Skeletal muscle satellite cell (primary cell): ENCODE measurements around the gene RIMS3.

Source experiments
- H3K27me3 ChIP-seq: 2 replicates; pipeline ENCODE4 v1.7.0; 2013; ENCODE audit warnings: low read length; ENCODE audit not compliant: control insufficient read depth, insufficient read depth
- H3K36me3 ChIP-seq: 2 replicates; pipeline ENCODE4 v1.7.0; 2013; ENCODE audit warnings: mild to moderate bottlenecking, control low read depth, low read length; ENCODE audit not compliant: insufficient read depth
- H3K4me1 ChIP-seq: 2 replicates; pipeline ENCODE4 v1.7.0; 2013; ENCODE audit warnings: low read length; ENCODE audit not compliant: control insufficient read depth, insufficient read depth
- H3K4me2 ChIP-seq: 2 replicates; pipeline ENCODE4 v1.7.0; 2013; ENCODE audit warnings: mild to moderate bottlenecking, low read length
- H3K4me3 ChIP-seq: 2 replicates; pipeline ENCODE4 v1.7.0; 2013; ENCODE audit warnings: low read length
- H3K9ac ChIP-seq: 2 replicates; pipeline ENCODE4 v1.7.0; 2013; ENCODE audit warnings: mild to moderate bottlenecking, low read depth, low read length, moderate library complexity
- H3K9me3 ChIP-seq: replicated peaks from 2 replicates; pipeline ENCODE4 v1.7.0; 2013; ENCODE audit warnings: mild to moderate bottlenecking, control low read depth, low read length

Gene RIMS3

GRCh38 chr1:40649592-40649930 lies 15.9 kb downstream of the RIMS3 start:
- no peaks in the 10 kb centered on the region for H3K9me3 ChIP-seq
- no peak overlapping the region for H3K4me2 ChIP-seq
- H3K36me3 ChIP-seq: no peaks in the 10 kb centered on the region
- no peaks in the 10 kb centered on the region for H3K4me1 ChIP-seq
- H3K9ac ChIP-seq: no peak overlapping the region
- H3K27me3 ChIP-seq: peaks cover 49% of the 10 kb centered on the region
- no peak overlapping the region for H3K4me3 ChIP-seq

DNA sequence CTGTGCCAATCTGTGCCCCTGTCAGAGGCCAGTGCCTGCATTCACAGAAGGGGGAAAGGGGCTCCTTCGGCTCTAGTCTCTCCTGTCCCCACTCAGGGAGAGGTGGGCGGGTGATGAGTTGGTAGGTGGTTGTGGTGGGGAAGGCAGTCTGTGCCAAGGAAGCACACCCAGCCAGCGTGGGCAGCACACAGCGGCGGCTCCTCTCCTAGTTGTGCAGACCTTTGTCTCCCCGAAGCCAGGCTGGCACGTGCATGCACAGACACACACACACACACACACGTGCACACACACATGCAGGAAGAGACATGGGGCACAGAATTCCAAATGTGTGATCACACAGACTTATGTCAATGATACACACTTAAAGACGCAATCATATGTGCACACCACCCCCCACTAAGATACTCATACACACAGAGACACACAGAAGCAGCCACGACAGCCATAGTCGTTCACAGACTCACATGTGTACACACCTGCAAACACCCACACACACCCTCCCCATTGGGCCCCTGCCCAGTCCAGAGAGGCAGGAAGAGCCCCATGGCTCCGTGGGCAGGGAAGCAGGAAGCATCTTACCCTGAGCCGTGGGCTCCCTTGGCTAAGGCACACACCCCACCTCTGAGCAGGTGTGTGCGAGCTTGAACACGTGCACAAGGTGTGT lies 16.4 kb downstream of the RIMS3 start:
- no peak overlapping the region for H3K9ac ChIP-seq
- H3K36me3 ChIP-seq: no peaks in the 10 kb centered on the region
- peaks cover 46% of the 10 kb centered on the region for H3K27me3 ChIP-seq
- no peaks in the 10 kb centered on the region for H3K9me3 ChIP-seq
- no peaks in the 10 kb centered on the region for H3K4me1 ChIP-seq
- H3K4me2 ChIP-seq: no peak overlapping the region
- no peak overlapping the region for H3K4me3 ChIP-seq

DNA sequence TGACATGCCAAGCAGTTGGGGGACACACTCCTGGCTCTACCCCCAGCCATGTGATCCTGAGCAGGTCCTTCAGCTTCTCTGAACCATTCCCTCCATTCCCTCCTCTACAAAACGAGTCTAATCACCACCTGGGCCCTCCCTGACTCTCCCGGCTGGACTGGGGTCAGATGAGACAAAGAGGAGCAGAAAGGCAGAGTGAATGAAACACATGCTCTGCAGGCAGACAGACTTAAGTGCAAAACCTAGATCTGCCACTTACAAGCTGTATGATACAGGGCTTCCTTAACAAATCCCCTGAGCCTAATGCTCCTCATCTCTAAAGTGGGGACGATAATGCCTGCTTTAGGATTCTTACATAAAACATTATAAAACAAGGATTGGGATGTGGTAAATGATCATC lies 17.3 kb downstream of the RIMS3 start:
- H3K9me3 ChIP-seq: no peaks in the 10 kb centered on the region
- H3K4me1 ChIP-seq: no peaks in the 10 kb centered on the region
- H3K4me3 ChIP-seq: no peak overlapping the region
- no peak overlapping the region for H3K4me2 ChIP-seq
- peaks cover 39% of the 10 kb centered on the region for H3K27me3 ChIP-seq
- H3K36me3 ChIP-seq: no peaks in the 10 kb centered on the region
- H3K9ac ChIP-seq: no peak overlapping the region

GRCh38 chr1:40646315-40646714 lies 19.2 kb downstream of the RIMS3 start:
- no peaks in the 10 kb centered on the region for H3K4me1 ChIP-seq
- no peak overlapping the region for H3K9ac ChIP-seq
- H3K9me3 ChIP-seq: no peaks in the 10 kb centered on the region
- no peak overlapping the region for H3K4me3 ChIP-seq
- no peaks in the 10 kb centered on the region for H3K36me3 ChIP-seq
- H3K27me3 ChIP-seq: peaks cover 26% of the 10 kb centered on the region
- no peak overlapping the region for H3K4me2 ChIP-seq

GRCh38 chr1:40645118-40645680 lies 20.3 kb downstream of the RIMS3 start:
- no peak overlapping the region for H3K4me3 ChIP-seq
- H3K27me3 ChIP-seq: peaks cover 26% of the 10 kb centered on the region
- no peaks in the 10 kb centered on the region for H3K36me3 ChIP-seq
- H3K4me2 ChIP-seq: no peak overlapping the region
- no peaks in the 10 kb centered on the region for H3K9me3 ChIP-seq
- no peak overlapping the region for H3K9ac ChIP-seq
- H3K4me1 ChIP-seq: no peaks in the 10 kb centered on the region

DNA sequence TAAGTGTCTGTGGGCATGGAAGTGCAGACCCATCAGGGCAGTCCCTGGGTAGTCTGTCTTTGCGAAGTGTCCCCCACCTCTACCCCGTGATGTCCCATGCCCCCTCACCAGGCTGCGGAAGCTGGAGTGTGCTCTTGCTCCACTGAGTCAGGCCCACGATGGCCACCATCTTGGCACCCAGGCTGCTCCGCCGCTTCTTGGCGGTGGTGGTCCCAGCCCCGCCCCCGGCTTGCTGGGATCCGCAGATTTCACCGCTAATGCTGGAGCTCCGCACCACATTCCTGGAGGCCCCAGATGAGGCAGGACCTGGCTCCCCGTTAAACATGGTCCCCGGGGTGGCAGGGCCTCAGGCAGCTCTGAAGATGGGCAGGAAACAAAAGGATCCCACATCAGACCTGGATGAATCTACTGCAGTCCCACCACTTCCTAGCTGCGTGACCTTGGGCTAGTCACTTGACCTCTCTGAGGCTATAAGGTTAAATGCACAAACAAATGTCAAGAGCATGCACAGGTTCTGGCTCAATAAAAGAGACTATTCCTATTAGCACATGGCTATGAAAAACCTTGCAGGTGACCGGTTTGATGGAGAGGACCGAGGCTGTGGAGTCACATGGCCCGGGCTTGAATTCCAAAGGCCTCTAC lies 23.8 kb downstream of the RIMS3 start:
- Histone ChIP-seq H3K36me3 (no peaks in the 10 kb centered on the region), H3K4me2 (no peak overlapping the region), H3K27me3 (peaks cover 28% of the 10 kb centered on the region), H3K9me3 (no peaks in the 10 kb centered on the region), H3K4me3 (no peak overlapping the region), H3K9ac (no peak overlapping the region), H3K4me1 (no peaks in the 10 kb centered on the region)

DNA sequence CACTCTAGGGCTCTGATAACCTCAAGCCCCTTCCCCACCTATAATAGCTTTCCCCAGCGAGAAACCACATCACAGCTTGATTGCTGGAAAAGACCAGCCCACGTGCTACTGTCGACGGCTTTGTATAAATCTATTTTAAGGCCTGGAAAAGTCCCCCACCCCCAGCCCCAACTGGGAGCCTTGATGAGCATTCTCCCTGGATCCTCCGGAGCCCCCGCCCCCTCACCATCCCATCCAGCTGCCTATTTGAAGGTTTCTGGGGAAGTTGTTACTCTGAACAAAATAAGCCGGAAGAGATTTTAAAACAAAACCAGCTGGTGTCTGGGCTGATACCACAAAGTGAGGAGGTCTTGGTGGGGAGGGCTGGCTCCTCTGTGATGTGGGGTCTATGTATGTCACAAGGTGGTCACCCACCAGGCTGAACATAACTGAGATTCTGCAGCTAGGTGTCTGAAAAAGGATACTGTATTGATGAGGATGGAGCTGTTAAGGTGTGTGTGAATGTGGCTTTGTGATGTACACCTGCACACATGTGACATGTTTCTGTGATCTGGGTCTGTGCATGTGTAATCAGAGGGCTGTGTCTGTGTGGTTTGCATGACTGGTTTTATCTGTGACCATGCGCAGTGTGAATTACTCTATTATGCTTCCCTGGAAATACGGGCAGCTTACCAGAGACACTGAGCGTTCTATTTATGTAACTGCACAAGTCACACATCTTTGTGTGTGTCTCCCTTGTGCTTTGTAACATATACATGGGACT lies 25.0 kb downstream of the RIMS3 start:
- peaks cover 32% of the 10 kb centered on the region for H3K27me3 ChIP-seq
- no peaks in the 10 kb centered on the region for H3K36me3 ChIP-seq
- no peak overlapping the region for H3K4me3 ChIP-seq
- no peaks in the 10 kb centered on the region for H3K9me3 ChIP-seq
- H3K9ac ChIP-seq: no peak overlapping the region
- H3K4me1 ChIP-seq: no peaks in the 10 kb centered on the region
- no peak overlapping the region for H3K4me2 ChIP-seq

DNA sequence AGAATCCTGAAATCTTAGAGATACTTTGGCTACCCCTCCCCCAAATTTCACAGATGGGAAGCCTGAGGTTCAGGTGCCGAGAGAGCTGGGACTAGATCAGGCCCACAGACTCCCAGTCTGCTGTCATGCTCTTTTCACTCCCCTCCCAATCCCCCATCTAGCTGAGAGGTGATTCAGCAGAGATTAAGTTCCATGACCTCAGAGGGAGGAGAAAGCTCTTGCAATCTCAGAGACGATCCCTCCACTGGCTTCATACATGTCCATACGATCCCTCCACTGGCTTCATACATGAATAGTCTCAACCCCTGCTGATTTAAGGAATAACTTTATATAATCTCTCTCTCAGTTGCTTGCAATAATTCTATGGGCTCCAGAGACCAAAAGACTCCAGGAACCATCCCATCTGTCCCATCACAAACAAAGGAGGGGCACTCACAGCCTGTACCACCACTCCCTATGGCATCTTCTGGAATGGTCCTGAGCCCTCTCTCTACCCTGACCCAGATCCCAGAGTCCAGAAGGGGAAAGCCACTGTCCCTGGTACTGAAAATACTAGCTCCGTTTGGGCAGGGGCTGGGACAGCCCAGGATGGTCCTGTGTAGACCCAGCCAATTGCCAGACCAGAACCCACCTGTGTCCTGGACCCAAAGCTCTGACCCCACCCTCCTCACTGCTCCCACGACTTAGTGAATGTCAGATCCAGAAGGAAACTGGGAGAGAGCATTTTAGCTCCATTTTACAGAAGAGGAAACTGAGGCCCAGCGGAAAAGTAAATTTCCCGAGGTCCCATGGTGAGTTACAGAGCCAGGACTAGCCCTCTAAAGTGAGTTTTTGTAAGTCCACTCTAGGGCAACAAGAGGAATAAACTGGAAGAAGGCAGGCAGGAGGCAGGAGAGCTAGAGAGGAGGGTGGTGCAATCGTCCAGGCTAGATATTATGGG lies 27.1 kb downstream of the RIMS3 start:
- H3K4me1 ChIP-seq: no peaks in the 10 kb centered on the region
- peaks cover 25% of the 10 kb centered on the region for H3K27me3 ChIP-seq
- H3K4me2 ChIP-seq: no peak overlapping the region
- no peak overlapping the region for H3K4me3 ChIP-seq
- no peaks in the 10 kb centered on the region for H3K9me3 ChIP-seq
- H3K9ac ChIP-seq: no peak overlapping the region
- H3K36me3 ChIP-seq: no peaks in the 10 kb centered on the region

DNA sequence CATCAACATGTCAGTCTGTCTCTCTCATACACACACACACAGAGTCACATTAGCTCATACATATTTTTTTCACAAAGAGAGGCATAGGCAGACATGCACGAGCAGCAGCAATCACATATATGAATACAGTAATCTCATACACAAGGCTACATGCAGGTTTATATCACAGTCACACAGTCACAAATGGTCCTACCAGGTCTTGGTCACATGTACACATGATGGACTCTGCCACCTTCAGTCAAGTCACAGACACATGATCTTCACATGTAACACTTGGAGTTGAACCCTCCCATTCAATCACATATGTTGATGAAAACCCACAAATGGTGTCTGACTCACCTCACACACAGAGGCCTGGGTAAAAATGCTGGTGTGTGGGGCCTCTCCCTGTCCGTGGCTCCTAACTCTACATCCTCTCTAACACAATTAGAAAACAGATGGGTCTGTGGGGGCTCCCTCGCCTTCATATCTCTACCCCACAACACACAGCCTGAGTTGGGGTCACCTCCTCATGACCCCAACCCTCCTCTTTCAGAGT lies 27.9 kb downstream of the RIMS3 start:
- Histone ChIP-seq H3K4me2 (no peak overlapping the region), H3K27me3 (peaks cover 25% of the 10 kb centered on the region), H3K4me1 (no peaks in the 10 kb centered on the region), H3K36me3 (no peaks in the 10 kb centered on the region), H3K4me3 (no peak overlapping the region), H3K9me3 (no peaks in the 10 kb centered on the region), H3K9ac (no peak overlapping the region)

DNA sequence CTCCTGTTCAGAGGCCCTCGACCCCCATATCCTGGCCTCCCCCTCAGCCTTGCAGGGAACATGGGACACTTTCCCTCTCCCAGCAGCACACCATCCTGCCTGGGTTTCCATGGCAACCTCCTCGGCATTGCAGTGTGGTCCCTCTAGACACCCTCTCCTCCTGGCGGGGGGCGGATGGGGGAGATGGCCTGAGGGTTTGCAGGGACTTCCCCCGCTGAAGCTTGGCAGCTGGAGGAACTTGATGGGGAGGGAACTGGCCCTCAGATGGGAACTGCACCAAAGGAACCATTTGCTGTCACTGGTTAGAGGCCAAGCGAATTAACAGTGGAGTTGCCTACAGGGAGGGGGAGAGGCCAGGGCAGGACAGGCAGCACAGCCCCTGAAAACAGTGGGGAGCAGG lies 28.7 kb downstream of the RIMS3 start:
- Histone ChIP-seq H3K4me3 (no peak overlapping the region), H3K27me3 (peaks cover 25% of the 10 kb centered on the region), H3K4me1 (no peaks in the 10 kb centered on the region), H3K36me3 (no peaks in the 10 kb centered on the region), H3K9me3 (no peaks in the 10 kb centered on the region), H3K4me2 (no peak overlapping the region), H3K9ac (no peak overlapping the region)
